ENCODE data around the gene MYO1E. TPM values are rescaled to one million over a fixed set of nuclear protein-coding genes. Genes with fewer than 3 reads are reported as not detected.
A peak's percentile ranks its signal among the peaks of the same experiment; 100 is the strongest.

MYO1E gene
- polyA plus RNA-seq, 4 donors, result 32.3 to 164 (median 104) TPM

GRCh38 chr15:59353994-59354416, 18.7 kb downstream of the MYO1E start:
- H3K4me3 ChIP-seq (ENCODE audit: low read depth in 1 of 3, low read length in 3 of 3), result no peak overlapping the region
- no peaks in the 10 kb centered on the region for H3K9me3 ChIP-seq (ENCODE audit: control insufficient read depth in 2 of 2, insufficient read depth in 1 of 2, low read depth in 1 of 2, low read length in 1 of 2)
- FAIRE-seq (no peak), DNase-seq (no peak)
- peaks cover 0 to 6% (median 6%) of the 10 kb centered on the region in 3 donors for H3K36me3 ChIP-seq (ENCODE audit: control insufficient read depth in 3 of 3, insufficient read depth in 2 of 3, low read depth in 1 of 3, low read length in 3 of 3)
- no peak overlapping the region for H3K27ac ChIP-seq (ENCODE audit: low read depth in 1 of 3, low read length in 2 of 3)
- H3K4me1 ChIP-seq (ENCODE audit: control insufficient read depth in 3 of 3, insufficient read depth in 2 of 3, low read depth in 1 of 3, low read length in 2 of 3), result peaks cover 0 to 18% (median 4%) of the 10 kb centered on the region in 3 donors
- whole genome bisulfite sequencing, 3 donors, result 65 to 86% (median 67%) methylated on average over 6 of the region's 6 CpGs
- no peaks in the 10 kb centered on the region for H3K27me3 ChIP-seq (ENCODE audit: control insufficient read depth in 3 of 3, insufficient read depth in 3 of 3, low read length in 3 of 3)

- FAIRE-seq, result no peak
These were observed 20.0 kb downstream of the MYO1E start for GRCh38 chr15:59352683-59353082.

GRCh38 chr15:59352189-59352588, 20.5 kb downstream of the MYO1E start:
- peaks cover 0 to 6% (median 0%) of the 10 kb centered on the region in 3 donors for H3K36me3 ChIP-seq (ENCODE audit: control insufficient read depth in 3 of 3, insufficient read depth in 2 of 3, low read depth in 1 of 3, low read length in 3 of 3)
- no peak overlapping the region for H3K27ac ChIP-seq (ENCODE audit: low read depth in 1 of 3, low read length in 2 of 3)
- DNase-seq (no peak), FAIRE-seq (no peak)
- no peaks in the 10 kb centered on the region for H3K9me3 ChIP-seq (ENCODE audit: control insufficient read depth in 2 of 2, insufficient read depth in 1 of 2, low read depth in 1 of 2, low read length in 1 of 2)
- WGBS, 3 donors, result 74 to 93% (median 90%) methylated on average over 9 of the region's 9 CpGs
- H3K4me3 ChIP-seq (ENCODE audit: low read depth in 1 of 3, low read length in 3 of 3), result no peak overlapping the region
- H3K4me1 ChIP-seq (ENCODE audit: control insufficient read depth in 3 of 3, insufficient read depth in 2 of 3, low read depth in 1 of 3, low read length in 2 of 3), result peaks cover 0 to 18% (median 4%) of the 10 kb centered on the region in 3 donors
- H3K27me3 ChIP-seq (ENCODE audit: control insufficient read depth in 3 of 3, insufficient read depth in 3 of 3, low read length in 3 of 3), result no peaks in the 10 kb centered on the region

More at GRCh38 chr15:59352683-59353082, 20.0 kb downstream of the MYO1E start:
- Histone ChIP-seq H3K4me3 (ENCODE audit: low read depth in 1 of 3, low read length in 3 of 3) (no peak overlapping the region), H3K9me3 (ENCODE audit: control insufficient read depth in 2 of 2, insufficient read depth in 1 of 2, low read depth in 1 of 2, low read length in 1 of 2) (no peaks in the 10 kb centered on the region), H3K36me3 (ENCODE audit: control insufficient read depth in 3 of 3, insufficient read depth in 2 of 3, low read depth in 1 of 3, low read length in 3 of 3) (peaks cover 0 to 6% (median 1%) of the 10 kb centered on the region in 3 donors), H3K4me1 (ENCODE audit: control insufficient read depth in 3 of 3, insufficient read depth in 2 of 3, low read depth in 1 of 3, low read length in 2 of 3) (peaks cover 0 to 18% (median 4%) of the 10 kb centered on the region in 3 donors), H3K27ac (ENCODE audit: low read depth in 1 of 3, low read length in 2 of 3) (no peak overlapping the region), H3K27me3 (ENCODE audit: control insufficient read depth in 3 of 3, insufficient read depth in 3 of 3, low read length in 3 of 3) (no peaks in the 10 kb centered on the region)
- DNase-seq, result no peak
- WGBS, 3 donors, result 48 to 61% (median 51%) methylated on average over 7 of the region's 7 CpGs

GRCh38 chr15:59350421-59350732, 22.3 kb downstream of the MYO1E start:
- WGBS, 3 donors, result 55 to 68% (median 61%) methylated on average over 1 of the region's 1 CpG
- no peaks in the 10 kb centered on the region for H3K27me3 ChIP-seq (ENCODE audit: control insufficient read depth in 3 of 3, insufficient read depth in 3 of 3, low read length in 3 of 3)
- no peaks in the 10 kb centered on the region for H3K9me3 ChIP-seq (ENCODE audit: control insufficient read depth in 2 of 2, insufficient read depth in 1 of 2, low read depth in 1 of 2, low read length in 1 of 2)
- DNase-seq, result no peak
- peaks cover 0 to 18% (median 4%) of the 10 kb centered on the region in 3 donors for H3K4me1 ChIP-seq (ENCODE audit: control insufficient read depth in 3 of 3, insufficient read depth in 2 of 3, low read depth in 1 of 3, low read length in 2 of 3)
- H3K36me3 ChIP-seq (ENCODE audit: control insufficient read depth in 3 of 3, insufficient read depth in 2 of 3, low read depth in 1 of 3, low read length in 3 of 3), result peaks cover 0 to 2% (median 0%) of the 10 kb centered on the region in 3 donors
- no peak for FAIRE-seq
- peak overlapping the region; percentile 15 to 69 (median 66) for H3K27ac ChIP-seq (ENCODE audit: low read depth in 1 of 3, low read length in 2 of 3)
- H3K4me3 ChIP-seq (ENCODE audit: low read depth in 1 of 3, low read length in 3 of 3), result no peak overlapping the region

GRCh38 chr15:59349680-59350420, 22.8 kb downstream of the MYO1E start:
- DNase-seq, result peak; percentile 58 to 65
- H3K4me3 ChIP-seq (ENCODE audit: low read depth in 1 of 3, low read length in 3 of 3), result no peak overlapping the region
- H3K27me3 ChIP-seq (ENCODE audit: control insufficient read depth in 3 of 3, insufficient read depth in 3 of 3, low read length in 3 of 3), result no peaks in the 10 kb centered on the region
- no peaks in the 10 kb centered on the region for H3K9me3 ChIP-seq (ENCODE audit: control insufficient read depth in 2 of 2, insufficient read depth in 1 of 2, low read depth in 1 of 2, low read length in 1 of 2)
- H3K36me3 ChIP-seq (ENCODE audit: control insufficient read depth in 3 of 3, insufficient read depth in 2 of 3, low read depth in 1 of 3, low read length in 3 of 3), result peaks cover 0 to 2% (median 0%) of the 10 kb centered on the region in 3 donors
- peak overlapping the region; percentile 15 to 69 (median 66) for H3K27ac ChIP-seq (ENCODE audit: low read depth in 1 of 3, low read length in 2 of 3)
- peaks cover 0 to 14% (median 4%) of the 10 kb centered on the region in 3 donors for H3K4me1 ChIP-seq (ENCODE audit: control insufficient read depth in 3 of 3, insufficient read depth in 2 of 3, low read depth in 1 of 3, low read length in 2 of 3)
- WGBS, 3 donors, result 74 to 77% (median 75%) methylated on average over 4 of the region's 4 CpGs
- no peak for FAIRE-seq

GRCh38 chr15:59347915-59348314, 24.8 kb downstream of the MYO1E start:
- Histone ChIP-seq H3K4me3 (ENCODE audit: low read depth in 1 of 3, low read length in 3 of 3) (no peak overlapping the region), H3K36me3 (ENCODE audit: control insufficient read depth in 3 of 3, insufficient read depth in 2 of 3, low read depth in 1 of 3, low read length in 3 of 3) (peaks cover 0 to 7% (median 0%) of the 10 kb centered on the region in 3 donors), H3K4me1 (ENCODE audit: control insufficient read depth in 3 of 3, insufficient read depth in 2 of 3, low read depth in 1 of 3, low read length in 2 of 3) (peaks cover 0 to 8% (median 4%) of the 10 kb centered on the region in 3 donors), H3K27ac (ENCODE audit: low read depth in 1 of 3, low read length in 2 of 3) (no peak overlapping the region), H3K27me3 (ENCODE audit: control insufficient read depth in 3 of 3, insufficient read depth in 3 of 3, low read length in 3 of 3) (no peaks in the 10 kb centered on the region), H3K9me3 (ENCODE audit: control insufficient read depth in 2 of 2, insufficient read depth in 1 of 2, low read depth in 1 of 2, low read length in 1 of 2) (peaks cover 0 to 2% of the 10 kb centered on the region in 2 donors)
- 84 to 94% (median 86%) methylated on average over 5 of the region's 5 CpGs for WGBS, 3 donors
- FAIRE-seq (no peak), DNase-seq (no peak)

GRCh38 chr15:59346951-59347350, 25.7 kb downstream of the MYO1E start:
- Histone ChIP-seq H3K4me1 (ENCODE audit: control insufficient read depth in 3 of 3, insufficient read depth in 2 of 3, low read depth in 1 of 3, low read length in 2 of 3) (peaks cover 0 to 8% (median 4%) of the 10 kb centered on the region in 3 donors), H3K4me3 (ENCODE audit: low read depth in 1 of 3, low read length in 3 of 3) (no peak overlapping the region), H3K27ac (ENCODE audit: low read depth in 1 of 3, low read length in 2 of 3) (no peak overlapping the region), H3K36me3 (ENCODE audit: control insufficient read depth in 3 of 3, insufficient read depth in 2 of 3, low read depth in 1 of 3, low read length in 3 of 3) (peaks cover 0 to 7% (median 0%) of the 10 kb centered on the region in 3 donors), H3K27me3 (ENCODE audit: control insufficient read depth in 3 of 3, insufficient read depth in 3 of 3, low read length in 3 of 3) (no peaks in the 10 kb centered on the region), H3K9me3 (ENCODE audit: control insufficient read depth in 2 of 2, insufficient read depth in 1 of 2, low read depth in 1 of 2, low read length in 1 of 2) (peaks cover 0 to 2% of the 10 kb centered on the region in 2 donors)
- no peak for FAIRE-seq
- no peak for DNase-seq
- WGBS, 3 donors, result 81 to 88% (median 86%) methylated on average over 12 of the region's 12 CpGs

- Histone ChIP-seq H3K27me3 (ENCODE audit: control insufficient read depth in 3 of 3, insufficient read depth in 3 of 3, low read length in 3 of 3) (no peaks in the 10 kb centered on the region), H3K36me3 (ENCODE audit: control insufficient read depth in 3 of 3, insufficient read depth in 2 of 3, low read depth in 1 of 3, low read length in 3 of 3) (peaks cover 0 to 7% (median 0%) of the 10 kb centered on the region in 3 donors), H3K4me3 (ENCODE audit: low read depth in 1 of 3, low read length in 3 of 3) (no peak overlapping the region), H3K4me1 (ENCODE audit: control insufficient read depth in 3 of 3, insufficient read depth in 2 of 3, low read depth in 1 of 3, low read length in 2 of 3) (peaks cover 0 to 3% (median under 1%) of the 10 kb centered on the region in 3 donors), H3K27ac (ENCODE audit: low read depth in 1 of 3, low read length in 2 of 3) (no peak overlapping the region), H3K9me3 (ENCODE audit: control insufficient read depth in 2 of 2, insufficient read depth in 1 of 2, low read depth in 1 of 2, low read length in 1 of 2) (peaks cover 0 to 2% of the 10 kb centered on the region in 2 donors)
- FAIRE-seq, result no peak
- no peak for DNase-seq
These were observed 27.3 kb downstream of the MYO1E start for GRCh38 chr15:59345326-59345725.
